ENCODE results near the gene KLF14. TPM values are rescaled to one million over a fixed set of nuclear protein-coding genes. Genes with fewer than 3 reads are reported as not detected.

Gene KLF14
- total and polyA plus RNA-seq, 2 donors (not counting 3 experiments of a cell fraction or from before 2014, with no cell fraction given), result 0.01 TPM; not detected in 1

- Histone ChIP-seq H3K9me1 (replicated peaks; ENCODE audit: control insufficient read depth, extremely low read depth, insufficient read depth, low read length) (no peaks in the 10 kb centered on the region), H3K36me3 (ENCODE audit: control insufficient read depth in 2 of 2, extremely low read depth in 1 of 2, insufficient read depth in 2 of 2, low read length in 2 of 2) (no peaks in the 10 kb centered on the region), H3K27me3 (ENCODE audit: control insufficient read depth in 2 of 2, insufficient read depth in 2 of 2, low read length in 2 of 2) (peaks cover 29 to 30% of the 10 kb centered on the region in 2 experiments), H2AFZ (ENCODE audit: low read depth, low read length) (no peak overlapping the region), H3K4me1 (ENCODE audit: control insufficient read depth, extremely low read depth, insufficient read depth, low read length) (no peaks in the 10 kb centered on the region), H3K79me2 (ENCODE audit: control insufficient read depth, insufficient read depth, low read length) (no peaks in the 10 kb centered on the region), H4K20me1 (replicated peaks; ENCODE audit: control insufficient read depth, extremely low read depth, insufficient read depth, low read length) (no peaks in the 10 kb centered on the region), H3K9ac (replicated peaks; ENCODE audit: extremely low read depth, insufficient read depth, low read length) (no peak overlapping the region), H3K4me3 (replicated peaks in 1 of 3; ENCODE audit: insufficient read depth in 1 of 3, low read depth in 1 of 3, low read length in 3 of 3) (no peak overlapping the region), H3K27ac (ENCODE audit: insufficient read depth, low read depth, low read length) (no peak overlapping the region), H3K9me3 (replicated peaks; ENCODE audit: control insufficient read depth, insufficient read depth, low read length) (no peaks in the 10 kb centered on the region), H3K4me2 (ENCODE audit: insufficient read depth, low read length) (no peak overlapping the region)
- intact Hi-C loops (cut with micrococcal nuclease) (loop anchor here (2.0 to 10.0 kb wide), 3 partner anchors 111 to 661 kb away; no protein-coding TSS in a partner anchor), dilution Hi-C loops (cut with MboI; ENCODE audit: extremely low pct_ligation_motif_present, low sequenced_read_pairs) (no loop called here)
- ChIA-PET CTCF (interaction anchor here (0.6 to 2.5 kb wide), 6 partner anchors 34 to 661 kb away, joined by 3 to 17 read pairs (median 8); no protein-coding TSS in a partner anchor), POLR2A (no interaction called here)
- FAIRE-seq (no peak), DNase-seq (ENCODE audit: low read depth, low spot score) (no peak)
- no TSS peak for BruUV-seq (replicated peaks)
- TF ChIP-seq EZH2 (IDR thresholded peaks at IDR 0.05; ENCODE audit: borderline replicate concordance, low read depth, low read length, severe bottlenecking), result no peak
- no peak for TF ChIP-seq MAX (IDR thresholded peaks at IDR 0.05; ENCODE audit: insufficient read depth, insufficient read length)
- TF ChIP-seq CTCF (IDR thresholded peaks at IDR 0.05; ENCODE audit: extremely low read depth in 1 of 2, insufficient read depth in 1 of 2, low read depth in 1 of 2, low read length in 2 of 2), result no peak
- TF ChIP-seq POLR2AphosphoS5 (IDR thresholded peaks at IDR 0.05; ENCODE audit: insufficient read depth, low read depth, low read length), result no peak
- no peak for TF ChIP-seq JUN (IDR thresholded peaks at IDR 0.05; ENCODE audit: borderline replicate concordance, insufficient read depth, insufficient read length, low read depth)
- no peak for TF ChIP-seq POLR2A (IDR thresholded peaks at IDR 0.05; ENCODE audit: low read depth, low read length)
- TF ChIP-seq GATA2 (IDR thresholded peaks at IDR 0.05; ENCODE audit: insufficient read depth, insufficient read length, low read depth, low read length), result no peak
These were observed 10.2 kb downstream of the KLF14 start for GRCh38 chr7:130723784-130724183.

All from endothelial cell of umbilical vein (primary cell).